OCI-M1 (cell line): ENCODE results near the gene INHBE.
A peak's percentile ranks its signal among the peaks of the same experiment; 100 is the strongest.
"Not testable (repeated sequence)": the region's sequence is repeated elsewhere in the genome, so short reads cannot be mapped to it uniquely, and the experiment has no call there.

Source experiments
- DNase-seq: peaks from one replicate; lab custom pipeline; 2025; lab: John Stamatoyannopoulos, UW

The INHBE gene

GRCh38 chr12:57441393-57441792 lies 13.7 kb upstream of the INHBE start:
- DNase-seq, result not testable (repeated sequence)

DNA sequence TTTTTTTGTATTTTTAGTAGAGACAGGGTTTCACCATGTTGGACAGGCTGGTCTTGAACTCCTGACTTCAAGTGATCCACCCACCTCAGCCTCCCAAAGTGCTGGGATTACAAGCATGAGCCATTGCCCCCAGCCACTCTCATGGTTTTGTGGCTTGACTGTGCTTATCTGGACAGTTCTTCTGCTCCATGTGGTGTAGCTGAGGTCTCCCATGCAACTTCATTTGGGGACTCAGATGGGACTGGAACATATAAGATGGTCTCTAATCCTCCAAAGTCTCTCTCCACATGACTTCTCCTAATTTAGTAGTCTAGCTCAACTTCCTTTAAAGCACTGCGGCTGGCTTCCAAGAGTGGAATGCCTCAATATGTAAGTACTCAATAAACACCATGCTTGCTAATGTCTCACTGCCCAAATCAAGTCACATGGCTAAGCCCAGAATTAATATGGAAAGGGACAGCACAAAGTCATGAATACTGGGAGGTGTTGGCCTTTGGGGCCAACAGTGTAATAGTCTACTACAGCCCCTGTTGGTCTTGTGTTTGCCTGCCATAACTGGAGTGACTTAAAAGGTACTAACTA lies 13.2 kb upstream of the INHBE start:
- peak; percentile 75 for DNase-seq

GRCh38 chr12:57444337-57444736 lies 10.8 kb upstream of the INHBE start:
- DNase-seq, result peak; percentile 22

GRCh38 chr12:57444744-57445143 lies 10.4 kb upstream of the INHBE start:
- no peak for DNase-seq

DNA sequence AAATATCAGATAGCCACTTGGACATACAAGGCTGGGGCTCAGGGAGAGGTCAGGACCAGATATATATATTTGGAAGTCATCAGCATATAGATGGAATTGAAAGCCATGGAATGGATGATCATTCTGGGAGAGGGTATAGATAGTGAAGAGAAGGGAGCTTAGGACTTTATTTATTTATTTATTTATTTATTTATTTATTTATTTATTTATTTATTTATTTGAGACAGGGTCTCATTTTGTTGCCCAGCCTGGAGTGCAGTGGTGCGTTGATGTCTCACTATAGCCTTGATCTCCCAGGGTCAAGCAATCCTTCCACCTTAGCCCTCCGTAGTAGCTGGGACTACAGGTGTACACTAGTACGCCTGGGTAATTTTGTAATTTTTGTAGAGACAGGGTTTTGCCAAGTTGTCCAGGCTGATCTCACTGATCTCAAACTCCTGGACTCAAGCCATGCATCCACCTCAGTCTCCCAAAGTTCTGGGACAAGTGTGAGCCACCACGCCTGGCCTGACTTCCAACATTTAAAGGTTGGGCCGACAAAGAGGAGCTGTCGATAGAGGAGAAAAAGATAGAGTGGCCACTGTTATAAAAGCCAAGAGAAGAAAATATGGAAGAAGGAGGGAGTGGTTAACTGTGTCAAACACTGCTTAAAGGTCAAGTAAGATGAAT lies 8.7 kb upstream of the INHBE start:
- DNase-seq, result no peak

GRCh38 chr12:57448669-57449068 lies 6.4 kb upstream of the INHBE start:
- DNase-seq, result no peak

- no peak for DNase-seq
These were observed 5.7 kb upstream of the INHBE start for GRCh38 chr12:57449375-57449774.

GRCh38 chr12:57450057-57450456 lies 5.0 kb upstream of the INHBE start:
- no peak for DNase-seq

DNA sequence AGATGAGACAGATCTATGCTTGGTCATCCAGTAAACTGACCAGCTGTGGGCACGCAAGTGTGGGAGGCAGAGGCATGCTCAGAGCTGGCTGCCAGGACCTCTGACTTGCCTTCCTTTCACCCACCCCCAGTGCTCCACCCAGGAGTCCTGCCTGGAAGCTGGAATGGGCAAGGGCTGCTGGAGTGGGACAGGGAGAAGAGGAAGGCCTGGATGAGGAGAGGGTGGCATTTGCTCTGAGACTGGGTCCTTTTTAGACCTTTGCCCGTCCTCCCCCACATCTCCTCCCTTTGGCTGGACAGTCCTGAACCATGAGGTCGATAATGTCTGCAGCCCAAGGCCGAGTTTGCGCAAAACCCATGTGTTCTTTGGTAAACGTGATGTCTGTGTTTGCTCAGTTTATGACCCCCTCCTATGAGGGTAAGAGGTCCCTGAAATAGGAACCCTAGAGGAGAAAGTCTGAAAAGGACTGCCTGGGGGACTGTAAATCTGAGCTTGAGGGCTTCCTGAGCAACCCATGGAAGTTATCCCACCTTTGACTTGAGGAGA lies 3.8 kb upstream of the INHBE start:
- DNase-seq, result no peak

DNA sequence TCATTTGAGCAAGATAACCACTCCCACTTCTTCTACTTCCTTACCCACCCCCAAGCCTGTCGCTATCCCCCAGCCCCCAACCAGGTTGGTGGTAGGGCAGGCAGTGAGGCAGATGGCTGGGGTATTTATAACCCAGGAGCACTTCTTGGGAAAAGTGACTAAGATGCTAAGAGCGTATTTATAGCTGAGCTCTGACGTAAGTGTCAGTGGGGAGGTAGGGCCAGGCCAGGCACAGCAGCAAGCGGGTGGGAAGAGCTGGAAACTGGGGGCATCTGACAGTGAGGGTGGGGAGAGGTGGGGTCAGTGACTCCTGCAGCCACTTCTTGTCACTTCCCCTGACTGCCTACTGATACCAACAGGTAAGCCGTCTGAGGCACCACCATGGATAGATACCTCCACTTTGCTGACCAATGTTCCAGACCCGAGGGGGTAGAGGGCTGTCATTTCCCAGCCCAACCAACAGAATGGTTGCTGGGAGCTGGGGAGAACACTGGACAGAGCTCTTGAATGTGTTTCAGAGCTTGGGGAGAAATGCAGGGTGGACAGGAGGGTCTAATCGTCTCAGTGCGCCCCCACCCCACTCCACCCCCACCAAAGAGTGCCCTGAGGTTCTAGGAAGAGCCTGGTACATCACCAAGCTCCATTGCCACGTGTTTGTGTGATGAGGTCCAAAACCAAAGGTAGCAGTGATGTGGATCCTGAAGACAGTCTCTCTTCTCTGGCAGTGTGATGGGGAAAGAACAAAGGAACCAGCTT lies 2.7 kb upstream of the INHBE start:
- peak; percentile 84 for DNase-seq

DNA sequence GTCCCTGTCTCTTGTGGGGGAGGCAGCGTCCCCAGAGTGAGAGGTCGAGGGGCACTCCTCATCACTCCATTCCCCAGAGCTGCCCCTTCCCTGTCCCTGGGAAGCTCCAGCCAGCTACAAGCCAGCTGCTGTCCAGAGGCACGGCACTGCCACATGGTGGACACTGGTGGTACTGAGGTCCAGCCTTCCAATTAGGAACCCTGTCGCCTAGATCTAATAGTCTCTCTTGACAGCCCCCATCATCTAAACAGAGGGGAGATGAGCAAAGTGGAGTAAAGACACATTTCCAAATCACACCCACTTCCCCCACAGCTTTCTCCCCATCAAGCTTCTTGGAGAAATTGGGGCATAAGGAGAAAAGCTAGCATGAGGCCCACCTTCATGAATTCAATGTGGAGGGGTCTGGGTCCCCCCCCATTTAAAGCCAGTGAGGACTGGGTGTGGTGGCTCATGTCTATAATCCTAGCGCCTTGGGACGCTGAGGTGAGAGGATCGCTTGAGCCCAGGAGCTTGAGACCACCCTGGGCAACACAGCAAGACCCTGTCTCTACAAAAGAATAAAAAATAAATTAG lies 2.1 kb upstream of the INHBE start:
- peak; percentile 92 for DNase-seq

- no peak for DNase-seq
These were observed 918 bp upstream of the INHBE start for GRCh38 chr12:57454213-57454565.

- peak; percentile 71 for DNase-seq
These were observed 452 bp downstream of the INHBE start for GRCh38 chr12:57455374-57456144.

GRCh38 chr12:57456145-57456700 lies 1.1 kb downstream of the INHBE start:
- peak; percentile 88 for DNase-seq

DNA sequence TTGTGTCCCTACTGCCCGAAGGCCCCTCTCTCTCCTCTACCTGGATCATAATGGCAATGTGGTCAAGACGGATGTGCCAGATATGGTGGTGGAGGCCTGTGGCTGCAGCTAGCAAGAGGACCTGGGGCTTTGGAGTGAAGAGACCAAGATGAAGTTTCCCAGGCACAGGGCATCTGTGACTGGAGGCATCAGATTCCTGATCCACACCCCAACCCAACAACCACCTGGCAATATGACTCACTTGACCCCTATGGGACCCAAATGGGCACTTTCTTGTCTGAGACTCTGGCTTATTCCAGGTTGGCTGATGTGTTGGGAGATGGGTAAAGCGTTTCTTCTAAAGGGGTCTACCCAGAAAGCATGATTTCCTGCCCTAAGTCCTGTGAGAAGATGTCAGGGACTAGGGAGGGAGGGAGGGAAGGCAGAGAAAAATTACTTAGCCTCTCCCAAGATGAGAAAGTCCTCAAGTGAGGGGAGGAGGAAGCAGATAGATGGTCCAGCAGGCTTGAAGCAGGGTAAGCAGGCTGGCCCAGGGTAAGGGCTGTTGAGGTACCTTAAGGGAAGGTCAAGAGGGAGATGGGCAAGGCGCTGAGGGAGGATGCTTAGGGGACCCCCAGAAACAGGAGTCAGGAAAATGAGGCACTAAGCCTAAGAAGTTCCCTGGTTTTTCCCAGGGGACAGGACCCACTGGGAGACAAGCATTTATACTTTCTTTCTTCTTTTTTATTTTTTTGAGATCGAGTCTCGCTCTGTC lies 1.8 kb downstream of the INHBE start:
- peak; percentile 34 for DNase-seq

- DNase-seq, result no peak
These were observed 3.6 kb downstream of the INHBE start for GRCh38 chr12:57458665-57459054.

GRCh38 chr12:57459055-57459749 lies 4.1 kb downstream of the INHBE start:
- peak; percentile 98 for DNase-seq

DNA sequence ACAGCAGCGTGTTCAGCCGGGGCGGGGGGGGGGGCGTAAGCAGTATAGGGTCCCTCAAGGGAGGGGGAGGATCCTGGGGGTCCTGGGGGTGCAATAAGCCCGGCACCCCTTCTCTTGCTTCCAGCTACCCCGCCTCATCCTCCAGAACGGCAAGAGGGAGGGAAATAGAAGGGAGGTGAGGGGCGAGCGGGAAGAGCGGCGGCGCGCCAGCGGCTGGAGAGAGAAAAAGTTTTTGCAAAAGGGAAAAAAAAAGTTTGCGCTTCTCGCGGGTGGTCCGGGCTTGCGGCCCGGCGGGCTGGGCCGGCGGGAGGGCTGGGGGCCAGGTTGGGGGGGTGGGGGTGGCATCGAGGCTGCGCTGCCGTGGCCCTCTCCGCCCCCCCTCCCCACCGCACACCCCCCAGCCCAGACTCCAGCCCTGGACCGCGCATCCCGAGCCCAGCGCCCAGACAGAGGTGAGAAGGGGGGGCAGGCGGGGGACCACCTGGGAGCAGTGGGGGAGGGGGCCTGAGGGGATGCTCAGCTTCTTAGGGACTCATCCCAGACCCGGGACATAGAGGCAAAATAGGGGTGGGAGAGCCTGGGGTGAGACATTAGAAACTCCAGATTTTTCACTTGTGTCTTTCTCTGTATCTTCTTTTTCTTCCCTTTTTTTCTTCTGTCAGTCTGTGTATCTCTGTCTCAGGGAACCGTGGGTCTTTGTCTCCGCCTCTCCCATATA lies 4.8 kb downstream of the INHBE start, which contains the start of gene GLI1:
Gene GLI1, plus strand, starts transcription at position 36 of the 718 bp plus-strand sequence. CDS start 3,907 bp downstream, outside the sequence.
- peak; percentile 60 for DNase-seq

- peak; percentile 60 for DNase-seq
These were observed 5.3 kb downstream of the INHBE start for GRCh38 chr12:57460468-57460784.

DNA sequence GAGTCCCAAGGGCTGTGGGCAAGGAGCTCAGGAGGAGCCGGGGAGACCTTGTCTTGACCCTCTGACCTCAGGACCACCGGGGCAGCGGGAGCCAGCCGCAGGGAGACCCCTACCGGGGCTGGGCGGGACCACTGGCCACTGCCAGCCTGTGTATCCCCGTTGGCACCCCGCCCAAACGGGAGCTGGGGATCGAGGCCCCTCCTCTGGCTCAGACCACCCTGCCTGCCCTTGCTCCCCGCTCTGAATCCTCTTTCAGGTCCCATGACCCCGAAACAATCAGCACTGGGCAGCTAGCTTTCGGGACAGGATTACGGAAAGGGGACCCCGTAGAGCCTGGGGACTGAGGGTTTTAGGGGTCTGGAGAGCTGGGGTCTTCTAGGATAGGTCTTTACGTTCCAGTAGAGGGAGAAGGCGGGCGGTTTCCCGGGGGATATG lies 5.8 kb downstream of the INHBE start:
- DNase-seq, result no peak
